ENCODE measurements around the gene MPPED2. TPM values are rescaled to one million over a fixed set of nuclear protein-coding genes. Genes with fewer than 3 reads are reported as not detected.

MPPED2 gene
- total RNA-seq, 1 experiment from 2014 or later = 4.7 TPM

DNA sequence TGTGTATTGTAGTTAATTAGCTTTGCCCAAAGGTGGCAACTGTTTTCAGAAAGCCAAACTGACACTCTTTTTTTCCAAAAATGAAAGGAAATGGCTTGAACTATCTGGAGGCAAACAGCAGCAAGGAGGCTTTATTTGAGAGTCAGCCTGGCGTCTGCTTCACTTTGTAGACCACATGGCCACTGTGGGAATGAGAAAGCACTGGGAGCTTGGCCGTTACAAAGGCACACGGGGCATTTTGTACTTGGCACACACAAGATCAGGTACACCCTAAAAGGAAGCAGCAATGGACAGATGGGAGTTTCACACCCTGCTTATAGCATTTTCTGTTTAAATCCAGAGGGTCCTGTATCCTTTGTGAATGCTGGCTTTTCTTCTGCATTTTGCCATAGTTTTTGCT, 126.3 kb downstream of the MPPED2 start:
- H3K56ac ChIP-seq (ENCODE audit: insufficient read length, low read depth, low read length) = no peak overlapping the region
- TF ChIP-seq, protein P1, sequence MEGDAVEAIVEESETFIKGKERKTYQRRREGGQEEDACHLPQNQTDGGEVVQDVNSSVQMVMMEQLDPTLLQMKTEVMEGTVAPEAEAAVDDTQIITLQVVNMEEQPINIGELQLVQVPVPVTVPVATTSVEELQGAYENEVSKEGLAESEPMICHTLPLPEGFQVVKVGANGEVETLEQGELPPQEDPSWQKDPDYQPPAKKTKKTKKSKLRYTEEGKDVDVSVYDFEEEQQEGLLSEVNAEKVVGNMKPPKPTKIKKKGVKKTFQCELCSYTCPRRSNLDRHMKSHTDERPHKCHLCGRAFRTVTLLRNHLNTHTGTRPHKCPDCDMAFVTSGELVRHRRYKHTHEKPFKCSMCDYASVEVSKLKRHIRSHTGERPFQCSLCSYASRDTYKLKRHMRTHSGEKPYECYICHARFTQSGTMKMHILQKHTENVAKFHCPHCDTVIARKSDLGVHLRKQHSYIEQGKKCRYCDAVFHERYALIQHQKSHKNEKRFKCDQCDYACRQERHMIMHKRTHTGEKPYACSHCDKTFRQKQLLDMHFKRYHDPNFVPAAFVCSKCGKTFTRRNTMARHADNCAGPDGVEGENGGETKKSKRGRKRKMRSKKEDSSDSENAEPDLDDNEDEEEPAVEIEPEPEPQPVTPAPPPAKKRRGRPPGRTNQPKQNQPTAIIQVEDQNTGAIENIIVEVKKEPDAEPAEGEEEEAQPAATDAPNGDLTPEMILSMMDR (conservative IDR thresholded peaks at IDR 0.05) = no peak
- H3K79me2 ChIP-seq (ENCODE audit: insufficient read depth, low read length) = no peaks in the 10 kb centered on the region
- H3T11ph ChIP-seq (ENCODE audit: low read length) = no peak overlapping the region
- Mint-ChIP-seq H3K4me1 (peaks cover 30 to 32% of the 10 kb centered on the region in 2 experiments), H3K9me3 (no peaks in the 10 kb centered on the region), H3K27ac (no peak overlapping the region), H3K36me3 (ENCODE audit: insufficient read depth in 1 of 3, low read depth in 3 of 3) (peaks cover 0 to 3% (median 0%) of the 10 kb centered on the region in 3 experiments; a peak in 1 of 7 replicates), H3K27me3 (ENCODE audit: low read depth) (peaks cover 4% of the 10 kb centered on the region; the same call in 1 of the 2 replicates), H3K4me3 (no peak overlapping the region)
- WGBS (ENCODE audit: extremely low coverage, insufficient read length, low lambda C conversion rate) = no CpG with 5 or more reads among the region's 3 CpGs
- peaks cover 10% of the 10 kb centered on the region for H3K4me1 ChIP-seq (ENCODE audit: insufficient read depth, low read length)
- no peak overlapping the region for H3K18ac ChIP-seq (ENCODE audit: insufficient read length, low read depth, low read length)
- no peaks in the 10 kb centered on the region for H4K20me1 ChIP-seq (ENCODE audit: control insufficient read depth, insufficient read depth, insufficient read length)
- H2AK5ac ChIP-seq (ENCODE audit: insufficient read length, low read length) = no peak overlapping the region
- H2BK20ac ChIP-seq (ENCODE audit: low read depth, low read length, poor library complexity, severe bottlenecking) = no peak overlapping the region
- H3K4me2 ChIP-seq (ENCODE audit: insufficient read depth, insufficient read length, low read length) = no peak overlapping the region
- no peak overlapping the region for H3K23ac ChIP-seq (ENCODE audit: insufficient read length, low read depth, low read length)
- no peak overlapping the region for H2AFZ ChIP-seq (ENCODE audit: low read length)
- no peaks in the 10 kb centered on the region for H3K79me1 ChIP-seq (ENCODE audit: insufficient read depth, low read depth, low read length, poor library complexity, severe bottlenecking)
- no peak overlapping the region for H4K5ac ChIP-seq (ENCODE audit: insufficient read length, low read depth, low read length)
- H3K27me3 ChIP-seq (ENCODE audit: insufficient read depth, low read length) = no peaks in the 10 kb centered on the region
- H3K27ac ChIP-seq (ENCODE audit: insufficient read length, low read depth, low read length) = no peak overlapping the region
- no peak overlapping the region for H2BK120ac ChIP-seq (ENCODE audit: low read depth, low read length, poor library complexity, severe bottlenecking)
- H2BK5ac ChIP-seq (ENCODE audit: insufficient read length, low read length) = no peak overlapping the region
- no peak for DNase-seq
- H2BK15ac ChIP-seq (ENCODE audit: low read depth, low read length) = no peak overlapping the region
- no peak overlapping the region for H3K9ac ChIP-seq (ENCODE audit: extremely low read depth, insufficient read length, low read length)
- H4K91ac ChIP-seq (ENCODE audit: insufficient read length, low read depth, low read length) = no peak overlapping the region
- no peaks in the 10 kb centered on the region for H3K9me3 ChIP-seq (ENCODE audit: control insufficient read depth, low read depth, low read length)
- H2BK12ac ChIP-seq (ENCODE audit: insufficient read length, low read depth, low read length) = no peak overlapping the region
- H3K14ac ChIP-seq (ENCODE audit: insufficient read depth, low read length) = no peak overlapping the region
- no peak overlapping the region for H3K4ac ChIP-seq (ENCODE audit: low read depth, low read length)
- no peak overlapping the region for H4K8ac ChIP-seq (replicated peaks; ENCODE audit: insufficient read length, low read depth, low read length)
- H3K23me2 ChIP-seq (ENCODE audit: insufficient read length, low read depth, low read length, poor library complexity, severe bottlenecking) = no peaks in the 10 kb centered on the region

Data from H9 (cell line).